GM12873 (cell line): ENCODE measurements around the gene PCSK6.

Experiments used
- TF ChIP-seq, protein P1 (sequence below): IDR thresholded peaks from 2 replicates; pipeline ENCODE4 v1.5.1; 2012; ENCODE audit warnings: low read depth, mild to moderate bottlenecking, moderate library complexity, low read length, control low read depth; ENCODE audit not compliant: insufficient read depth; ENCODE audit errors: missing control alignments

PCSK6 gene

GRCh38 chr15:101510212-101511197 is 21.0 kb upstream of the PCSK6 start:
- TF ChIP-seq, protein P1, sequence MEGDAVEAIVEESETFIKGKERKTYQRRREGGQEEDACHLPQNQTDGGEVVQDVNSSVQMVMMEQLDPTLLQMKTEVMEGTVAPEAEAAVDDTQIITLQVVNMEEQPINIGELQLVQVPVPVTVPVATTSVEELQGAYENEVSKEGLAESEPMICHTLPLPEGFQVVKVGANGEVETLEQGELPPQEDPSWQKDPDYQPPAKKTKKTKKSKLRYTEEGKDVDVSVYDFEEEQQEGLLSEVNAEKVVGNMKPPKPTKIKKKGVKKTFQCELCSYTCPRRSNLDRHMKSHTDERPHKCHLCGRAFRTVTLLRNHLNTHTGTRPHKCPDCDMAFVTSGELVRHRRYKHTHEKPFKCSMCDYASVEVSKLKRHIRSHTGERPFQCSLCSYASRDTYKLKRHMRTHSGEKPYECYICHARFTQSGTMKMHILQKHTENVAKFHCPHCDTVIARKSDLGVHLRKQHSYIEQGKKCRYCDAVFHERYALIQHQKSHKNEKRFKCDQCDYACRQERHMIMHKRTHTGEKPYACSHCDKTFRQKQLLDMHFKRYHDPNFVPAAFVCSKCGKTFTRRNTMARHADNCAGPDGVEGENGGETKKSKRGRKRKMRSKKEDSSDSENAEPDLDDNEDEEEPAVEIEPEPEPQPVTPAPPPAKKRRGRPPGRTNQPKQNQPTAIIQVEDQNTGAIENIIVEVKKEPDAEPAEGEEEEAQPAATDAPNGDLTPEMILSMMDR, result no peak

DNA sequence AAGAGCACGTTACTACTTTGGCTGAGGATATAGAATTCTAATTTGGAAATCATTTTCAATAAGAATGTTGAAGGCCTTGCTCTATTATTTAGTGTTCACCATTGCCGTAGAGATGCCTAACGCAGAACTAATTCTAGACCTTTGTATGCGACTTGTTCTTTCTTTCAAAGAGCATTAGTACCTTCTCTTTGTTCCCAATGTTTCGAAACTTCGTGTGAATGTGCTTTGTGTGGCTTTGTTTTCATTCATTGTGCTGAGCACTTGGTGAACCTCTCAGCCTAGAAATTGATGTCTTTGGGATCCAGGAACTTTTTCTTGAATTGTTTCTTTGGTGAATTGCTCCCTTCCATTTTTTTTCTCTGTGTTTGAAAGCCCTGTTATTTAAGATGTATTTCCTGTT is 19.8 kb upstream of the PCSK6 start:
- TF ChIP-seq, protein P1, result no peak

GRCh38 chr15:101506491-101506890 is 17.0 kb upstream of the PCSK6 start:
- TF ChIP-seq, protein P1, result no peak

GRCh38 chr15:101505610-101506337 is 16.3 kb upstream of the PCSK6 start:
- TF ChIP-seq, protein P1, result no peak

DNA sequence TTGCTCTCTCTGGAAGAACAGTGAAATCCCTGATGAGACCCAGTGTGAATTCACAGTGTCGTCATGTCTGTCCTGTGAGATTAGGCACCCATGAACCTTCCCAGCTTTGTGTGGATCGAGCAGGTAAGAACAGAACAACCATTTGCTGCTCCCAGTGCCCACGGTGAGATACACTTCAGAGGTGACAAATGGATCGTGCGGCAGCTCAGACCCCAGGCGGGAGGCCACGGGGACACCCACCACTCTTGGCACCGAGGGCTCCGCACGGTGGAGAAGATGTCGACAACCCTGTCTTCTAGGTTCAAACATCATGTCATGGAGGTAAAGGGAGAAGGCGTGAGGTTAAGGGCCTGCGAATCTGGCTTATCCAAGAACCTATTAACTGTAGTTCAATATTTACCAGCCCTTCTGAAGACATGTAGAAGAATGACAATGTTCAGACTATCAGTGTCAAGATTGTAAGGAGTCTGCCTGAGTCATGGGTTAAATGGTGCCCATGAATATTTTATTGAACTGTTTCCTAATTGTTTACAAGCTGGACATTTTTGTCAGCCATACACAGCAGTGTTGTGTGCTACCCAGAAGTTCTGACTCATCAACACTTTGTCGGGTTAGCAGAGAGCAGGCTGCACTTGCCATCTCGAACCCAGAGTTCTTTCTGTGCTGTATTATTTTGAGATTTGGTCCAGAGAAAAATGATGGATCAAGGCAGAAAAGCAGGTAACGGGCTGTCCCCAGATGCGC is 15.5 kb upstream of the PCSK6 start:
- TF ChIP-seq, protein P1, result no peak

GRCh38 chr15:101504373-101504772 is 14.9 kb upstream of the PCSK6 start:
- TF ChIP-seq, protein P1, result no peak

DNA sequence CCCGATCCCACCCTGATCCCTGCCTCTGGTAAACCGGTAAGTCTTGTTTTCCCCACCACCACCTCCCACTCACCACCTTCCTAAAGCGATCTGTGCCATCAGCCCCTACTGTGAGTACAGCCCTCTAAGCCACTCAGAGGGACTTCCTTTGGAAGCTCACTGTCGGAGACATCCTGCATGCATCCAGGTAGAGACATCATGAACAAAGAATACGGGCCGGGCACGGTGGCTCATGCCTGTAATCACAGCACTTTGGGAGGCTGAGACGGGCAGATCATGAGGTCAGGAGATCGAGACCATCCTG is 13.7 kb upstream of the PCSK6 start:
- TF ChIP-seq, protein P1, result no peak
